Measurements from ENCODE around the gene MIPOL1.
"Not testable (repeated sequence)": the region's sequence is repeated elsewhere in the genome, so short reads cannot be mapped to it uniquely, and the experiment has no call there.

The MIPOL1 gene

GRCh38 chr14:37551119-37551518, 353.4 kb downstream of the MIPOL1 start:
- no peak overlapping the region for H3K27ac Mint-ChIP-seq
- H3K9me3 Mint-ChIP-seq = peaks cover 18% of the 10 kb centered on the region
- no peaks in the 10 kb centered on the region for H3K27me3 Mint-ChIP-seq (ENCODE audit: low read depth)
- H3K4me3 Mint-ChIP-seq = no peak overlapping the region
- H3K4me1 Mint-ChIP-seq = no peaks in the 10 kb centered on the region
- H3K36me3 Mint-ChIP-seq (ENCODE audit: low read depth) = peaks cover 9% of the 10 kb centered on the region
- TF ChIP-seq, protein P1, sequence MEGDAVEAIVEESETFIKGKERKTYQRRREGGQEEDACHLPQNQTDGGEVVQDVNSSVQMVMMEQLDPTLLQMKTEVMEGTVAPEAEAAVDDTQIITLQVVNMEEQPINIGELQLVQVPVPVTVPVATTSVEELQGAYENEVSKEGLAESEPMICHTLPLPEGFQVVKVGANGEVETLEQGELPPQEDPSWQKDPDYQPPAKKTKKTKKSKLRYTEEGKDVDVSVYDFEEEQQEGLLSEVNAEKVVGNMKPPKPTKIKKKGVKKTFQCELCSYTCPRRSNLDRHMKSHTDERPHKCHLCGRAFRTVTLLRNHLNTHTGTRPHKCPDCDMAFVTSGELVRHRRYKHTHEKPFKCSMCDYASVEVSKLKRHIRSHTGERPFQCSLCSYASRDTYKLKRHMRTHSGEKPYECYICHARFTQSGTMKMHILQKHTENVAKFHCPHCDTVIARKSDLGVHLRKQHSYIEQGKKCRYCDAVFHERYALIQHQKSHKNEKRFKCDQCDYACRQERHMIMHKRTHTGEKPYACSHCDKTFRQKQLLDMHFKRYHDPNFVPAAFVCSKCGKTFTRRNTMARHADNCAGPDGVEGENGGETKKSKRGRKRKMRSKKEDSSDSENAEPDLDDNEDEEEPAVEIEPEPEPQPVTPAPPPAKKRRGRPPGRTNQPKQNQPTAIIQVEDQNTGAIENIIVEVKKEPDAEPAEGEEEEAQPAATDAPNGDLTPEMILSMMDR (IDR thresholded peaks at IDR 0.05; ENCODE audit: unreplicated experiment in 3 of 3) = no peak

- H3K27ac Mint-ChIP-seq = no peak overlapping the region
- TF ChIP-seq, protein P1 (IDR thresholded peaks at IDR 0.05; ENCODE audit: unreplicated experiment in 3 of 3) = no peak
- H3K4me1 Mint-ChIP-seq = no peaks in the 10 kb centered on the region
Observed at GRCh38 chr14:37553935-37554550, 356.3 kb downstream of the MIPOL1 start.

DNA sequence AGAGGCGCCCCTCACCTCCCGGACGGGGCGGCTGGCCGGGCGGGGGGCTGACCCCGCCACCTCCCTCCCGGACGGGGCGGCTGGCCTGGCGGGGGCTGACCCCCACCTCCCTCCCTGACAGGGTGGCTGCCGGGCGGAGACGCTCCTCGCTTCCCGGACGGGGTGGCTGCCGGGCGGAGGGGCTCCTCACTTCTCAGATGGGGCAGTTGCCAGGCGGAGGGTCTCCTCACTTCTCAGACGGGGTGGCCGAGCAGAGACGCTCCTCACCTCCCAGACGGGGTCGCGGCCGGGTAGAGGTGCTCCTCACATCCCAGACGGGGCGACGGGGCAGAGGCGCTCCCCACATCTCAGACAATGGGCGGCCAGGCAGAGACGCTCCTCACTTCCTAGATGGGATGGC, 357.9 kb downstream of the MIPOL1 start:
- not testable (repeated sequence) for H3K27ac Mint-ChIP-seq; H3K4me3 Mint-ChIP-seq; H3K27me3 Mint-ChIP-seq (ENCODE audit: low read depth); H3K4me1 Mint-ChIP-seq
- peaks cover 32% of the 10 kb centered on the region for H3K9me3 Mint-ChIP-seq
- peaks cover 24% of the 10 kb centered on the region for H3K36me3 Mint-ChIP-seq (ENCODE audit: low read depth)

More at GRCh38 chr14:37553935-37554550, 356.3 kb downstream of the MIPOL1 start:
- Mint-ChIP-seq H3K4me3 (no peak overlapping the region), H3K36me3 (ENCODE audit: low read depth) (peaks cover 24% of the 10 kb centered on the region), H3K27me3 (ENCODE audit: low read depth) (no peaks in the 10 kb centered on the region), H3K9me3 (peaks cover 32% of the 10 kb centered on the region)

- H3K4me3 Mint-ChIP-seq = no peak overlapping the region
- H3K4me1 Mint-ChIP-seq = no peaks in the 10 kb centered on the region
- H3K27me3 Mint-ChIP-seq (ENCODE audit: low read depth) = no peaks in the 10 kb centered on the region
- no peak overlapping the region for H3K27ac Mint-ChIP-seq
- H3K9me3 Mint-ChIP-seq = peaks cover 21% of the 10 kb centered on the region
- TF ChIP-seq, protein P1 (IDR thresholded peaks at IDR 0.05; ENCODE audit: unreplicated experiment in 3 of 3) = no peak
- peaks cover 22% of the 10 kb centered on the region for H3K36me3 Mint-ChIP-seq (ENCODE audit: low read depth)
Observed at GRCh38 chr14:37558740-37559139, 361.0 kb downstream of the MIPOL1 start.

DNA sequence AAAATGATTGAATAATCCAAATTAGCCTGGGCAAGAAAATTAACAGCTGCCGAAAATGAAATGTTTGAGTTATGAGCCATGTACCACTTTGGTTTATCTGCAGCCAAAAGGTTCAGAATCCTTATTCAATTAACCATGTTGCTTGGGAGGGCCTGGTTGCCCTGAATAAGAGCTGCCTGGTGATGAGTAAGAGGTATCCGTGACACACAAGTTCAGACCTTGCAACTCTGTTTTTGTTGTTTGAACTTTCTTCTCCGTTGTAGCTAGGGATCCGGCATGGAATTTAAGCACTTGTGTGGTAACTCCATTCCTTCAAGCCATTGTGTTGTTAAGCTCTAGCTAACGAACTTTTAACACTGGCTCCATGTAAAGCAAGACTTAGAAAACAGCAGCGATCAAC, 361.6 kb downstream of the MIPOL1 start:
- Mint-ChIP-seq H3K27me3 (ENCODE audit: low read depth) (no peaks in the 10 kb centered on the region), H3K4me3 (no peak overlapping the region), H3K27ac (no peak overlapping the region), H3K9me3 (peaks cover 15% of the 10 kb centered on the region), H3K36me3 (ENCODE audit: low read depth) (peaks cover 16% of the 10 kb centered on the region), H3K4me1 (no peaks in the 10 kb centered on the region)
- TF ChIP-seq, protein P1 (IDR thresholded peaks at IDR 0.05; ENCODE audit: unreplicated experiment in 3 of 3) = no peak

DNA sequence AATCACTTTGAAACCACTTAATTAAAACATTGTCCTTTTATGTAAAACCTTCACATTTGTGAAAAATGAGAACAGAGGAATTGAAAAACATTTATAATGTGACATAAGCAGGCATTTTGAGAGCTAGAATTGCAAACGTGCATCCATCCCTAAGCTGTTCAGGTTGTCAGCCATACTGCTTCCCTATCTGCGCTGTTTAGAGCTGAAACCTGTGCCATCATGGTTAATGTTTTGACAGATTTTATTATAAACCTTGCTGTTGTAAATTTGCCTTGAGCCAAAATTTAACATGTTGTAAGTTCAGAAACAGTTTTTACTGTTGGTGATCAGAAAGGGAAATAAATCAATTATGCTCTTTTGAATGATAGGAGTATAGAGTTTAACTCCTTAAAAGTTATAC, 365.5 kb downstream of the MIPOL1 start:
- H3K9me3 Mint-ChIP-seq = no peaks in the 10 kb centered on the region
- H3K27me3 Mint-ChIP-seq (ENCODE audit: low read depth) = no peaks in the 10 kb centered on the region
- TF ChIP-seq, protein P1 (IDR thresholded peaks at IDR 0.05; ENCODE audit: unreplicated experiment in 3 of 3) = no peak
- H3K27ac Mint-ChIP-seq = no peak overlapping the region
- no peaks in the 10 kb centered on the region for H3K36me3 Mint-ChIP-seq (ENCODE audit: low read depth)
- no peak overlapping the region for H3K4me3 Mint-ChIP-seq
- H3K4me1 Mint-ChIP-seq = peaks cover 6% of the 10 kb centered on the region

All from nephron (organoid).